HG02852 (cell line): ENCODE measurements around the gene SPOCK1.

ENCODE experiments used
- ATAC-seq: cut with Tn5 transposase; IDR thresholded peaks from one replicate; pipeline ENCODE4 v1.9.1; 2021; ENCODE audit warnings: mild to moderate bottlenecking, moderate library complexity; ENCODE audit not compliant: unreplicated experiment

The SPOCK1 gene

DNA sequence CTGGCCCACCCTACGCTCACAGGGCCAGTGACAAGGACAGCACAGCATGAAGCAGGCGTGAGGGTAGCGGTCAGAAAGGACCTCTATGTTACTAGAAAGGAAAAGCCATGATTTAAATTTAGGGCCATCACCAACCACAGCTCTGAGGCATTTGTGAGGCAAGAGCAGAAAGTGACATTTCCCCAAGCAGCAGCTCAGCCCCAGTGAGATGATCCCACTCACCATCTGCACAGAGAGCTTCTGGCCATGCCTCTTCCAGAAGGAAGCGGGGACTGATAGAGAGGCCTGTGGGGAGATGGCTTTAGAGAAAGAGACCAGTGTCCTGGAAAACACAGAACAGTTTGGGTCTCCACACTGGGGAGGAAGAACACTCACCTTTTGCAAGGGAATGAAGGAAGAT is 413.9 kb downstream of the SPOCK1 start:
- ATAC-seq = no peak

DNA sequence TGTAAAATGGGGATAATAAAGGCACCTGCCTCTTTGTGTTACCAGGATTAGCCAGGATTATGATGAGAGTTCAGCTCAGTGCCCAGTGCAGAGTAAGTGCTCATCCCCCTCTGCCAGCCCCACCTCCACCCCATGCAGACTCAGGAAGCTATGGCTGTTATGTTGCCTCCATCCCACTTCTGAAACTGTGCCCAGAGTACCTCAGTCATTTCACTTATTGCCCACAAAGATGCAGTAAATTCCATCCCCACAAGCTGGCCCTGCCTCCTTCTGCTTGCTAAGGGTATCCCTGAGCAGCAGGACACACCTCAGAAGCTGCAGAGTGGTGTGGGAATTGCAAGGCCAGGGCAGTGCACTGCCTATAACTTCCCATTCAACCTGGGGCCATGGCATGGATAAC is 415.1 kb downstream of the SPOCK1 start:
- ATAC-seq = no peak

DNA sequence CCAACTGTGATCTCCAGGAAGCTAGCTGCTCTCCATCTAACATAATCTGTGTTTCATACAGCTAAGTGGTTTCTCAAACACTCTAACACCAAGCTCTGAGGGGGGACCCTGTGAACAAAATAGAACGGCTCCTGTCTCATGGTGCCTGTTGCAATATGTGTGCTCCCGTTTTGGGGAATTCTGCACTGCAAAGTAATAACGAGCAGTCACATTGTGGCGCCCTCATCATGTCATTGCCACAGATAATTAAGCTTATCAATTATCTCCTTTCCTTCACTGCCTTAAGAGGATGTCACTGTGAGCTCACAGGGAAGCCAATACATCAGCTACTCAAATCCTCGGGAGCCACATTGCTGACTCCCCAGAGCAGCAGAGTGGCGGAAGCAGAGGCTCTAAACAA is 416.2 kb downstream of the SPOCK1 start:
- ATAC-seq = no peak

DNA sequence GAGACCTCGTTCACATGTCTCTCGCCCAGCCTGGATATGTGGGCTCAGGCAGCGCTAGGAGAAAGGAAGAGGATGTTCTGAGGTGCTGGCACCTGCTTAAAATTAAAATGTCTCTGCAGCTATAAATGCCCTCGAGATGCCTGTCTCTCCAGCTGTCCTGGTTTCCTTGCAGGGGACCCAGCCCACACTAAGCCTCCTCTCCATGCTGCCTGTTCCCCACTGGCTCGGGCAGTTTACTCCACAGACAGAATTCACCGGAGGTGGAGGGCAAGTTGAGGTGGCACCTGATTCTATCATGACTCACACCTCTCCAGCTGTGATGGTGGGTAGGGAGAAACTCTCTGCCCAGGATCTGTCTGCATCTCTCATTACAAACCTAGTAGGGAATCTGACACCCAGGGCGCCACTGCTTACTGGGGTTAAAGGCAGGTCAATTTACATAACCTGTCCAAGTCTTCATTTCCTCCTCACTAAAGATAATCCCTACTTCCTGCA is 420.9 kb downstream of the SPOCK1 start:
- no peak for ATAC-seq

DNA sequence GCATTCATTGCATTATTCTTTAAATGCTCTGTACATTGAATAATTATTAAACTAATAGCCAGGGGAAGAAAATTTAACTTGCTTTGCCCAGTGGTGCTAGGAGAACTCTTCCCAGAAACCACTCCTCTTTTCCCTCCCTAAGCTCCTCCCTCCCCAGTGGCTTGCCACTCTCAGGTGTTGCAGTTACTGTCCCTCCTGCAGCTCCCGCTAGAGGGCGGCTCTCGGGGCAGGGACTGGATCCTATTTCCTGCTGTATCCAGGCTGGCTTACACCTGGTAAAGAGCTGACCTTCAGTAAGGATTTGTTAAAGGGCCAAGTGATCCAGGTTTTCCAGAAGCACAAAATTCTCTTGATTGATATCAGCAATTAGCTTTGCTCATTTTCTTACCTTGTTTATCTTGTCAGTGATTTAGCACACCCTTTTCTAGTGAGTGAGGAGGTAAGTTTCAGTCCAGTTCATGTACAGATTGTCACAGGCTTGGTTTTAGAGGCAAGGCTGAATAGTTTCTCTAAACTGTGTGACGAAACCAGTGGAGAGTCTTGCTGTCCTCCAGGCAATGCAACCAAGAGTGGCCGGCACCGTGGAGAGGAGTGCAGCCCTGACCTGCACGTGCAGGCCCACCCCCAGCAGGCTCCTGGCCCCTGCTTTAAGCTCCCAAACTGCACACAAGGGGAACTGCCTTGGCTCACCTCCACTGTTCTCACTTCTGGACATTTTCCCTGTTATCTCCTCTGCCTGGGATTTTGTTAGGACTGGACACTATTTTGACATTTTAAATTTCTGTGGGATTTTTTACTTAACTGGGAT is 423.8 kb downstream of the SPOCK1 start:
- peak; percentile 64 for ATAC-seq

DNA sequence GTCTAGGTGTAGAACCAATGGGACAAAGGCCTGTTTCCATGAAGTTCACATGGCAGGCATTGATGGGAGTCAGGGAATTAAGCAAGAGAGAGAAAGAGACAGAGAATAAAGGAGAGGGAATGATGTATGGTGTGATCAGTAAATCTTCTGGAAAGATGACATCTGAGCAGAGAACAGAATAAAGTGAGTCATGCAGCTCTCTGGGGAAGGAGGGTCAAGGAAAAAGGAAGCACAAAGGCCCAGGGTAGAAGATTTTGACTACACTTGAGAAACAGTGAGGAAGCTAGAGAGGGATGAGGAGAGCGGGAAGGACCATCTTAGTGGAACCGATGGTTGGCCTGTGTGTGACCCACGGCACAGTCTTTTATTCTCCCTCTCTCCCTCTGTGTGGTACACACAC is 425.9 kb downstream of the SPOCK1 start:
- no peak for ATAC-seq

DNA sequence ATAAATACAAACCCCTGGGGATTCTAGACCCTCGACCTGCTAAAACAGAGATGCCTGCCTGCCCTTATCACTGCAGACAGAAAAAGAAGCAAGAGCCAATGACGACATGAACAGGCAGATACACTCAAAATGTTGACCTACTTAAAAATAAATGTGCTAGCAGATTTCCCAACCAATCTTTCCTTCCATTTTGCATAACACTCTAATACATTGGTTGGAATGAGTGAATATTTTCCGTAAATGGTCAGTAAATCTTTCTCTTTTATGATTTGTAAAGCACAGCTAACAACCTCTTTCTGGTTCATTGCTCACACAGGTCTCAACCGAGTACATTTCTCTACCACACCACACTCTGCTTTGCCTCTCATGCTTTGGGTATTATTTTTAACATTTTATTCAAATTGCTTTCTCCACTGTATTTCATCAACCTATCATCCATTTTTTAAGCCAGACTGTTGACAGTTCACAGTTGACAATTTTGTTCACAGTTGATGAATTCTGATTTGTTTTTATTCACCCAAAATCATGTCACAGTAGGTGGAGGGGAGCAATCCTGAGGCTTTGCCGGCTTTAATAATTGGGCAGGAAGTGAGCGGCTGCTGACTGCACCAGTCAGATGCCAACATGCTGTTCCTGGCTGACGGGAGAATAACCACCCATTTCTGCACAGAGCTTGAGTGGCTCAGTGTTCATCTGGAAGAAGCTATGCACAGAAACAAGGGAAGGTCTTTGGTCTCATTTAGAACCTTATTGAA is 426.6 kb downstream of the SPOCK1 start:
- no peak for ATAC-seq

DNA sequence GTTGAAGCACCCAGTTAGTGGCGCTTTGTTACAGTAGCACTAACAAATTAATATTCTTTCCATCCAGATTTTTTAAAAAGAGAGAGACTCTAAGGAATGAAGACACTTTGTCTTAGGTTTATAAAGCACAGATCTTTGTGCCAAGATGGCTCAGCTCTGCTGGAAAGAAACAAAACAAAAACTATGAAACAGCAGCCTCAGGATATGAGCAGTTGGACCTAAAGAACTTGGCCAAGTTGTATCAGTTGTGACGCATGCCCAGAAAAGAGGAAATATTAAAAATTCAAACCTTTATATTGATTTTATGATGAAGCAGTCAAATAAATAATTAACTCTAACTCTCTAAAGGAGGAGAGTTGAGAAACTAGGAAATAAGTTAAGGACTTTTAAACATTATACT is 427.2 kb downstream of the SPOCK1 start:
- no peak for ATAC-seq

DNA sequence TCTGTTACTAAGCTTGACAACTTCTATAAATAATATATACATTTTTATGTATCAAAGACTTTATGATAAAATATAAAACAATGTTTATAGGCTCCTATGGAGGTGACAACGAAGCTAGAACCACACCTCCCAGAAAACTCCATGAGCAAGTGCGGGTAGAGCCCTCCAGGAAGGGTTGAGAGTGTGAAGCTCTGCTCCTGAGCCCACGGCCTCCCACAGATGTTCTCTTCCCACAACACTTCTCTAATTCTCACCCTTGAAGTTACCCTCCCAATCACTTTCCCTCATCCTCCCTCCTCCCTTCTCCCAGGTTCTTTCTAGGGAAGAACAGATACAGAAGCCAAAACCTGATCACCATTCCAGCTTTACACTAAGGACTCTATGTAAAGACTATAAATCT is 427.6 kb downstream of the SPOCK1 start:
- ATAC-seq = no peak

DNA sequence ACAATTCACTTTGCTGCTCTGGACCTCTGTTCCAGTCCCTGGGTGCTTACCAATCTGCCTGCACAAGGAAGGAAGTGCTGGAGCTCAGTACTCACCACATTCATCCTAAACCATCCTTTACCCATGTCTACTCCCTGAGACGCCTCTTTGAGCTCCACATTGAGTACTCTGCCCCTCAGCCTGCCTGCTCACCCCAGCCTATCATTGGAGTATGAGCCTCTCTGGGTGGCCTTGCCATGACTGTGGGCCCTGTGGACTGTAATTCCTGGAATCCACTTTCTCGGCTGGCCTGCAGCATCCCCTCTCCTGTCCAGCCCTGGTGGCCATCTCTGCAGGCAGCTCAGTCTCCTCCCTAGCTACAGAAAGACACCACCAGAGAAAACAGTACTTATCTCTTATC is 428.6 kb downstream of the SPOCK1 start:
- no peak for ATAC-seq

DNA sequence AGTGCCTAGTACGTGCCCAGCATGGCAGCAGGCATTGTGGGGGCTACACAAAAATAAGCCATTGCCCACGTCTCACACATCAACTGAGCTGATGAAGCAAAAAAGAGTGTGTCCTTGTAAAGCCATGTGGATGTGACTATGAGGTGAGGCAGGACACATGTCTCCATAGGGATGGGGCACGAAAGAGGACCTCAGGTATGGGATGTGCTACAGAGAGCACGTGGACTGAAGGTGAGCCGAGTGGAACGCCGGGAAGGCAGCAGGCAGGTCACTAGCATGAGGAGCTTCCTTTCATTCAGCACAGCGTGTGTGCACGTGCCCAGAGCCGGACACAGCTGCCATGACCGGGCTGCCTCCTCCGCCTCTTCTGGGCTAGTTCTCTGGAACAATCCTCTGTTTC is 429.8 kb downstream of the SPOCK1 start:
- no peak for ATAC-seq

DNA sequence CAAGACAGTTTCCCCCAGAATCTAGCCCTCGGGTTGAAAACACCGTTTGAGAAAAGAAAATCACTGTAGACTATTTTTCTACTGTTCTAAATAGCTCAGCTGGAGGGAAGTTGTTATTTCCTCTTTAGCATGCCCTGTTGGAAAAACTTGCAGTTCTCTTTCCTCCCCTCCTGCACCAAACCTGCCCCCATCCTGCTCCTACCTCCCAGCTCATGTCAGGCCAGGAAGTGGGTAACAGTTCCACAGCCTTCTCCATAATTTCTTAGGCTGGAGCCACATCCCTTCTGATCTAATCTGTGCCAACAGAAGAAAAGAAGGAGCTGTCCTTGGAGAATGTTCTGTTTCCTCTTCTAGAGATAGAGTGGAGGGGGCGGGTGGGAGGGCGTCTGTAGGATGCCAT is 437.7 kb downstream of the SPOCK1 start:
- no peak for ATAC-seq

DNA sequence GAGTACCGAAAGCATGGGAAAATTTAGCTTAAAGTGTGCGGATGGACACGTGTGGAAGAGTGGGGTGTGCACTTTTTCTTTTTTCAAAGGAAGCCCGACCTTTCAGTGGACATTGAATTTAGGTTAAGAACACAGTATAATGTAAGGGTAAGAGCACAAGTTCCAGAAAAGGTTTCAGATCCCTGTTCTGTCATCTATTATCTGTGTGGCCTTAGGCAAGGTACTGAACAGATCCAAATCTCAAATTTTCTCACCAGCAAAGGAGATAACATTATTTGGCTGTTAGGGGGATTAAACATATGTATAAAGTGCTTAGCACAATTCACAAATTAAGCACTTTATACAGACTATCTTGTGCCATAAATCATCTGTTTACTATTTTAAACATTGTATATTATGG is 441.0 kb downstream of the SPOCK1 start:
- no peak for ATAC-seq

DNA sequence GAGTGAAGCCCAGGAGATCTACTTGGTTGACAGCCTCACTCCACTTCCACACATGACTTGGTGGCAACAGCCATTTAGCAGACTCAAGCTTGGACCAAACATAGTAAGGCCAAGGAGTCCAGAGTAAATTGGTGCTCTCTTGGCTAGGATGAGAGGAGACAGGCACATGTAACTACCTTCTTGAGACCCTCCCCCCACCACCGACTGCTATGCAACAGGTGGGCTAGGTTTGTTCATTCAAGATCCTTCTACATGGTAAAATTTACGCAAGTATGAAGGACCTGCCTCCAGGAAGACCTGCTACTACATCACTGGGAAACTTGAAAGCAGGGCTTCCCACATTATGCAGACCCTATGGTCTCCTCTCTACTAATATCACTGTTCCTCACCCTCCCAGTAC is 442.4 kb downstream of the SPOCK1 start:
- no peak for ATAC-seq

DNA sequence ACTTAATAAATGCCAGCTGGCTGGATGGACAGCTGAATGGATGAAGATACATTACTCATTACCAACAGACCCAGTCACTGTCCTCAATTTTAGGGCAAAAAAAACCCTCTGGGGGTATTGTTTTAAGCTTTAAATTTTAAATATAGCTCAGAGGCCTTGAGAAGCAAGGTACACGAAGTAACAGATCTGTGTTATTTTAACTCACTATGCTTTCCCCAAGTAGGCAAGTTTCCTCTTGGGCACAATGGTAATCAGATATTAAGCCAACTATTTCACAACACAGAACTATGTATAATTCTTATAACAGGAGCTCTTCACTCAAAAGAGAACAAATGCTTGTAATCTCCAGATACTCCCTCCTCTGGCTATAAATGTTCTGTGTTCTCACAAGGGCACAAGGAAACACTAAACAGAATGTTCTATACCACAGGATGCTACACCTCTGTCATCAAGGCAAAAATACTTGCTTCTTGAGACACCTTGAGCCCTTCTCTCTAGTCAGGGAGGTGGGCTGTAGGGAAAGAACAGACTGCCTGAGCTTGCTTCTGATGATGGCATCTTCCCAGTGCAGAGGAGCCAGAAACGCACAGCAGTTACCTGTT is 443.8 kb downstream of the SPOCK1 start:
- no peak for ATAC-seq

DNA sequence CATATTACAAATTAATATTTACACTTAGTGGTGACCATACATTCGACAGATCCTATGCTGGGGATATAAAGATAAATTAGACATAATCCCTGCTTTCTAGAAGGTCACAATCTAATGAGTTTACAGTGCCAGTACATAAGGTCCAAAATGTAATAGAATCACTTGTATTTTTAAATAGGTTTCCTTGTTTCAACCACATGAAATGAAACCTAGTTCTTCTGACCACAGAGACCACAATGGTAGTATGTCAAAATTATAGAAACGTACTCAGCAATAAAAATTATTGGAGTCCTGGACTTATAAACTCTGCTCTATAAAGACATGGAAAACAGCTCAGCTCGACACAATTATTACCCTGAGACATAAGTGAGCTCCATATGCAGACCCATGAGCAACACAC is 444.3 kb downstream of the SPOCK1 start:
- ATAC-seq = no peak

DNA sequence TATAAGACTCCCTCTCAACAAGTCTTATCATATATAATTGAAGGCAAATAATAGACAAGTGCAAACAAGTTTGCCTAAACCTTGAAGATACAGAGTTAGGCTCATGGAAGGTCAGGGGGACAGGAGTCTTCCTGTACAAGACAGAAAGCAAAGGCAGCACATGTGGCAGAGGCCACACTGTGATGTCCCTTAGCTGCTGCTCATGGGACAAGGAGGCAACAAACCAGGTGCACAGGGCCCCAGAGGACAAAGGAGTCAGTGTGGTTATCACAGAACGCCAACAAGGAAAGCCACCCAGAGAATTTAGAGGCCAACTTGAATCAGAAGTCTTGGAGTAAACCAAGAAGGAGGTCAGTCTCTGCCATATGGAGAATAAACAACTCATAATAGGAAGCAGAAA is 444.8 kb downstream of the SPOCK1 start:
- ATAC-seq = no peak

DNA sequence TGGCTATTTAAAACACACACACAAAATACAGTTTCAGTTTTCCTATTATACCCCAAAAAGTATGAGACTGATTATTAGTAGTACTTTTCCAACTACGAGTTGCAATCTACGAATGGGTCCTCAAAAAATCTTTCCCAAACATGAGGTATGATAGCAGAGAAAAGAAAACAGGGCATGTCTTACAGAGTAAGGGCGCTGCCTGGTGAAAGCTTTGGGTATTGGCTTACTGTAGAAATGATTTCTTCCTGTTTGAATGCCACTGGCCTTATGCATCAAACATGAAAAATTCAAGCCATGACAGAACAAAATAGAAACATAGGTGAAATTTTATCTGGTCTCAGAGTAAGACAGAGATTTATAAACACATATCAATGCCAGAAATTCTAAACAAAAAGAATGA is 448.0 kb downstream of the SPOCK1 start:
- no peak for ATAC-seq

DNA sequence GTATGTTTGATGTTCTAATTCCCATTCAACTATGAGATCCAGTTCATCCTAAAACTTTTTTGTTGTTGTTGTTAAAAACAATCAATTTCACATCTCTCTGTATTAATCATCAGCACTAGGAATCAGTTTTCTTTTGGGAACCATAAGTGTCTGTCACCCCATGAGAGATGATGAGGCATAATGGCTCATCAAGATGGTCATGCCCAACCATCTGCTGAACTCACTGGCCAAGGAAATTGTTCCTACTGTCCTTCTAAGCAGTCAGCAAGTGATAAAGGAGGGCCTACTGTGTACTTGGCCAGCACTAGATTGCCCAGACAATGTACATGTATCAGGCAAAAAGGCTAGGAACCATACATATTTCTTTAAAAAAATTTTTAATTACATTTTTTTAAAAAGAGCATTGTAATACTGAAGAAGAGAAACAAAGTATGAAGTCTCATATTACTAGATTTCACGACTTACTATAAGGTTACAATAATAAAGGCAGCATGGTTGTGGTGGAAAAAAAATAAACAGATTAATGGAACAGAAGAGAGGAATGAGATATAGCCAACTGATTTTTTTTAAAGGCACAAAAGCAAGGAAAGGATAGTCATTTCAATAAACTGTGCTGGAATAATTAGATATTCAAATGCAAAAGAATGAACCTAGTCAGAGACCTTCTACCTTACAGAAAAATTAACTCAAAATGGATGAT is 458.3 kb downstream of the SPOCK1 start:
- ATAC-seq = no peak

DNA sequence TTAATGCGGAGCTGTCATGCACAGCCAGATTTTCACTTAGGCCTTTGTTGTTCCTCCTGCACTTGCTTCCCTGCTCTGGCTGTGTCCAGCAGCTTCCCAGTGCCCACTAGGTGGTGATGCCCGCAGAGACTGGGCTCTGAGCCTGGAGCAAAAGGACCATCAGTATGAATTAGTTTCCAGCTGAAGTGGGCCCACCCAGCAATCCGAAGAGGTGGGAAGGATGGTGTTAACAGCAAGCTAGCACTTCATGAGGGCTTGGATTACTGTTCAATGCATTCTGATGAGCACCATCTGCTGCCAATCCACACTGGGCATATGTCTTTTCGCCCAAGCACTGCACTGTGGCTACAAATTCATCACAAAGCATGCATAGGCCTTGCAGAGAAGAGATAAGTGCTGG is 459.1 kb downstream of the SPOCK1 start:
- ATAC-seq = no peak

DNA sequence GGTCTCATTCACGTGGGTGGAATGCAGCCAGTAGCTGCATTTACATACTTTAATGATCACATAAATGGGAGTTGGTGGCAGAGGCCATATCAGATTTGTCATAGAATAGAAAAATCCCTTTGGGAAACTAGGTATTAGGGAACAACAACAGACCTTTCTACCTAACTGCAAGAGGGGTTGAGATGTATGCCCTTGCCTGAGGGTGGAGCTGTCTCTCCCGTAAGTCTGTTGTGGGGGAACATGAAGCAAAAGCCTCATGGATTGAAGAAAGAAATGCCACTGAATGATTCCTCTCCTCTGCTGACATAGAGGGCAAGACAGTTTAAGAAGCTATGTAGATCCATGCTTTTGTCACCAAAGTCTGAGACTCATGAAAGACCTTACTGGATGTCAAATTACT is 461.3 kb downstream of the SPOCK1 start:
- no peak for ATAC-seq
